ENCODE measurements around the gene SENP6.
"Not testable (repeated sequence)": the region's sequence is repeated elsewhere in the genome, so short reads cannot be mapped to it uniquely, and the experiment has no call there.

Gene SENP6

GRCh38 chr6:75601304-75602245 lies at the start of gene SENP6:
Gene SENP6, plus strand, starts transcription at chr6:75601880. Its CDS starts 645 bp downstream, at chr6:75602525.
- peak; percentile 78 for DNase-seq

- no peak for DNase-seq
These were observed 45.4 kb upstream of the SENP6 start for GRCh38 chr6:75556240-75556639.

GRCh38 chr6:75557068-75557467 lies 44.6 kb upstream of the SENP6 start:
- DNase-seq: no peak

GRCh38 chr6:75563032-75563431 lies 38.6 kb upstream of the SENP6 start:
- peak; percentile 21 for DNase-seq

- no peak for DNase-seq
These were observed 35.4 kb upstream of the SENP6 start for GRCh38 chr6:75566137-75566767.

GRCh38 chr6:75568100-75568499 lies 33.6 kb upstream of the SENP6 start:
- no peak for DNase-seq

DNA sequence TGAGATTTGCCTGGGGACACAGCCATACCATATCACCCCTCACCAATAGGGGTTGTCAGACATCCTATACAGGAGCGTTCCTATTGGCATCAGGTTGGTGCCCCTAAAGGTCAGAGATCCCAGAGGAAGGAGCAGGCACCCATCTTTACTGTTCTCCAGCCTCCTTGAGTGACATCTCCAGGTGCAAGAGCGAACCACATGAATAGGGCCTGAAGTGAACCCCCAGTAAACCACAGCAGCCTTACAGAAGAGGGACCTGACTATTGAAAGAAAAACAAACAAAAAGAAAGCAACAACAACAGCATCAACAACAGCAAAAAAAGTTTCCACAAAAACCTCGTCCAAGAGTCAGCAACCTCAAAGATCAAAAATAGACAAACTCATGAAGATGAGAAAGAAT lies 32.7 kb upstream of the SENP6 start:
- DNase-seq: no peak

DNA sequence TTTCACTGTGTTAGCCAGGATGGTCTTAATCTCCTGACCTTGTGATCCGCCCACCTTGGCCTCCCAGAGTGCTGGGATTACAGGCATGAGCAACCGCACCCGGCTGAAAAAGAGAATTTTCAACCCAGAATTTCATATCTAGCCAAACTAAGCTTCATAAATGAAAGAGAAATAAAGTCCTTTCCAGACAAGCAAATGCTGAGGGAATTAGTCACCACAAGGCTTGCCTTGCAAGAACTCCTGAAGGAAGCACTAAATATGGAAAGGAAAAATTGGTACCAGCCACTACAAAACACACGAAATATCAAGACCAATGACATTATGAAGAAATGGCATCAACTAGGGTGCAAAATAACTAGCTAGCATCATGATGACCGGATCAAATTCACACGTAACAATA lies 31.0 kb upstream of the SENP6 start:
- DNase-seq: not testable (repeated sequence)

GRCh38 chr6:75572072-75572471 lies 29.6 kb upstream of the SENP6 start:
- no peak for DNase-seq

- no peak for DNase-seq
These were observed 21.7 kb upstream of the SENP6 start for GRCh38 chr6:75579951-75580350.

DNA sequence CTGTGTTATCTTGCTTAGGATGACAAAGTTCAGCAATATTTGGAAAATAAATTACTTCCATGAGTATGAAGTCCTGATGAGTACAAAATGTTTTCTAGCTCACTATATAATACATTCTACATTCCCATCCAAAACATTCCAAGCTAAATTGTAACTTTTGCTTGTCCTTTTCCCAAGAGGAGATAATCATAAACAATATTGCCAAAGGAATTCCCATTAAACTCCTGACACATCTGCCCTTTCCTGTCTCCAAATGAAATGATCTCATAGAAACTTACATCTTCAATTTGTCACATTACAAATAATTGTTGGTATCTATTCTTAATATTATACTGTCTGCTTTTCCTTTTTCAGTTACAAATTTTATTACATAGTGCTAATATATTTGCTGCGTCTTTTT lies 20.4 kb upstream of the SENP6 start:
- no peak for DNase-seq

- not testable (repeated sequence) for DNase-seq
These were observed 17.1 kb upstream of the SENP6 start for GRCh38 chr6:75584552-75584951.

GRCh38 chr6:75588948-75589347 lies 12.7 kb upstream of the SENP6 start:
- DNase-seq: no peak

DNA sequence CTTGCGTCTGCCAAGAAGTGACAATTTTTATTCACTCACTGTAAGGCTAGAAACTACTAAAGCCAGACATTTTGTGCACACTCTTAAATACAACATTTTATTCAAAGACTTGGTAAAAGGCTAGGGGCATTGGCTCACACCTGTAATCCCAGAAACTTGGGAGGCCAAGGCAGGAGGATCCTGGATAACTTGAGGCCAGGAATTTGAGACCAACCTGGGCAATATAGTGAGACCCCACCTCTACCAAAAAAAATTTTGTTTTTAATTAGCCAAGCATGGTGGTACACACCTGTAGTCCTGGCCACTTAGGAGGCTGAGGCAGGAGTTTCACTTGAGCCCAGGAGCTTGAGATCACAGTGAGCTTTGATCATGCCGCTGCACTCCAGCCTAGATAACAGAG lies 11.3 kb upstream of the SENP6 start:
- DNase-seq: no peak

GRCh38 chr6:75596380-75596779 lies 5.3 kb upstream of the SENP6 start:
- DNase-seq: not testable (repeated sequence)

DNA sequence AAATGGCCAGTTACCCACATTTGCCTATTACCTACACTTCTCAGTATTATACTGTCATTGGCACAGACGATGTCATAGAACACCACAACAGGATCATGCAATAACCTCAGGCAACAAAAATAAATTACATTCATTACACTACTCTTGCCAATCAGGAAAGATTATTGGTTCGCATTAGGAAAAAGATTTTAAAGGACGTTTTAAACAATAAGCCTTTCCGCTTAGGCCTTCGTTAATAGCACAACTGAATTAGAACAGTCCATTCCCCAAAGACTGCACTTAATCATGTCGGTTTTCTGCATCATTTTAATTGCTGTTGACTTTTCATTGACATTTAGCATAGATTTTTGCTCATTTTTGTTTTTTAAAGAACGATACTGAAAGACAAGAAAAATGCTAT lies 912 bp upstream of the SENP6 start:
- DNase-seq: no peak

DNA sequence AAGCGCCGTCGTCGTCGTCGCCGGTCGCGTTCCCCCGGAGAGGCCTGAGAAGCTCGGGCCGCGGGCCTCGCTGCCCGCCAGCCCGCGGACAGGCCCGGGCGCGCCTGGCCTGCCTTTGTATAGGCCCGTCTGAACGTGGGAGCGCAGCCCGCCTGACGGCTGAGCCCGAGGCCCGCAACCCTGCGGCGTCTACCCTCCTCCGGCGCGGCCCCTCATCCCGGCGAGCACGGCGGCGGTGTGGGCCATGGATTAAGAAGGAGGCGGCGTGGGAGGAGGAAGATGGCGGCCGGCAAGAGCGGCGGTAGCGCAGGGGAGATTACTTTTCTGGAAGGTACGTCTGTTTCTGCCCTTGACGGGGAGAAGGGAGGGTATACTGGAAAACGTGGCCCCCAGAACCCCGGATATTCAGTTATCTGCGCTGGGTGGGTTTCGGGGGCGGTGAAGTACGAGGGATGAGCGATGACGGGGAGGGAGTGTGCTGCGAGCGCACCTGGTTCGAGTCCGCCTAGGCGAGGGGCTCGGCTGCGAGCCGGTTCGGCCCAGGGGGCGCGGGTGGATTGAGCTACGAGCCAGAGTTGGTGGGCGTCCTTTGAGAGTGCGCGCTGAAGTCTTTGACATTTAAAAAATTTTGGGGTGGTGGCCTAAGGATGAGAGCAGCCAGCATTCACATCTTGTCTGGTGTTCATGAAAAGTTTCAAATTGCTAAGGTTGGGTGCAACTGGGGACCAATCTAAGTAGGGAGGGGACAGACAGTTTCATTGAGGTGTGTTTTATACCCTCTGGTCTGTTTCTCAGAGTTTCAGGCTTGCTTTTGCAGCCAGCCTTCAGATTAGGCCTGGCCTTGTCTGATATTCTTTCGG lies 796 bp downstream of the SENP6 start:
- DNase-seq: peak; percentile 57

DNA sequence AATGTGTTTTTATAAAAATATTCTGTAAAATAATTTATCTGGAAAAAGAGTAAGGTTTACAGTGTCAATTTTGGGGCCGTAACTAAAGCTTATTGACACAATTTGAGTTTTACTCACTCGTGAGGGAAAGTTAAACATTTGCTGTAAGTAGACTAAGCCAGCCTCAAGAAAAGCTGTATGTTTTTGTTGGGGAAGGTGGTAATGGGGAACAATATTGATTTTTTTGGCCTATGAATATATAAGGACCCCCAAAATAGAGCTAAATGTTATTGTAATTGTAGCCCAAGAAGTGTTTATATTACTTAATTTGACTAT lies 1.4 kb downstream of the SENP6 start:
- DNase-seq: no peak

DNA sequence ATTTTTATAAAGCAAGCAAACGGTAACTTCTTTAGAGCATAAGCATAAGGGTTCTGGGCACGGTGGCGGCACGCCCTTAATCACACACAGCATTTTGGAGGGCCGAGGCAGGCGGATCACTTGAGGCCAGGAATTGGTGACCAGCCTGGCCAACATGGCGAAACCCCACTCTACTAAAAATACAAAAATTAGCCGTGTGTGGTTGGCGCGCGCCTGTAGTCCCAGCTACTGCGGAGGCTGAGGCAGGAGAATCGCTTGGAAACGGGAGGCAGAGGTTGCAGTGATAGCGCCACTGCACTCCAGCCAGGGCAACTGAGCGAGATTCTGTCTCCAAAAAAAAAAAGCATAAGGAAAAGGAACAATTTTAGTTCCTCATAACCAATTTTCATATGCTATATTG lies 2.6 kb downstream of the SENP6 start:
- DNase-seq: no peak

DNA sequence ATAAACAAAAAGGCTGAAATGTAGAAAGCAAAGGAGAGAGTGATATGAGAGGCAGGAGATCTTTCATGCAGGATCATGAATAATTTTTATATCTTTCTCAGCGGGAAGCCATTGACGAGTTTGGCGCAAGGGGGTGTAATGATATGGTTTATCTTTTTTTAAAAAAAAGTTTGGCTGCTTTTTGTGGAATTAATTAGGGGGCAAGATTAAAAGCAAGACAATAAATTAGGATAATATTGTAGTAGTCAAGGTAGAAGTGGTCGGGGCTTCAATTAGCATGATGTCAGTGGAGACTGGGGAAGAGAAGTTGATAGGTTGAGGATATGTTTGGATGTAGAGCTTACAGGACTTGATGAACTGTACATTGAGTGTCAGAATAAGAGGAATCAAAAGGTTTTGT lies 4.0 kb downstream of the SENP6 start:
- DNase-seq: no peak

GRCh38 chr6:75608304-75608703 lies 6.6 kb downstream of the SENP6 start:
- no peak for DNase-seq

GRCh38 chr6:75608956-75609533 lies 7.4 kb downstream of the SENP6 start:
- DNase-seq: no peak

Data from NCI-H1105 treated with DMSO at 0.1 percent for 48 hours (cell line).